OCI-LY7 (cell line): ENCODE data around the gene AP3M1.

Experiments
- CTCF ChIP-seq: fragments of 200-600 bp; sonication (generic); conservative IDR thresholded peaks from 2 replicates; pipeline ENCODE4 v1.5.1; 2014; ENCODE audit warnings: mild to moderate bottlenecking, antibody characterized with exemption, low read length, moderate library complexity, mixed read lengths
- EZH2phosphoT487 ChIP-seq: fragments of 200-600 bp; sonication (generic); IDR thresholded peaks from 2 replicates; pipeline ENCODE4 v1.6.1; 2018; ENCODE audit warnings: low read depth, borderline replicate concordance, mild to moderate bottlenecking, mixed run types, antibody characterized with exemption, low read length, moderate library complexity, mixed read lengths

DNA sequence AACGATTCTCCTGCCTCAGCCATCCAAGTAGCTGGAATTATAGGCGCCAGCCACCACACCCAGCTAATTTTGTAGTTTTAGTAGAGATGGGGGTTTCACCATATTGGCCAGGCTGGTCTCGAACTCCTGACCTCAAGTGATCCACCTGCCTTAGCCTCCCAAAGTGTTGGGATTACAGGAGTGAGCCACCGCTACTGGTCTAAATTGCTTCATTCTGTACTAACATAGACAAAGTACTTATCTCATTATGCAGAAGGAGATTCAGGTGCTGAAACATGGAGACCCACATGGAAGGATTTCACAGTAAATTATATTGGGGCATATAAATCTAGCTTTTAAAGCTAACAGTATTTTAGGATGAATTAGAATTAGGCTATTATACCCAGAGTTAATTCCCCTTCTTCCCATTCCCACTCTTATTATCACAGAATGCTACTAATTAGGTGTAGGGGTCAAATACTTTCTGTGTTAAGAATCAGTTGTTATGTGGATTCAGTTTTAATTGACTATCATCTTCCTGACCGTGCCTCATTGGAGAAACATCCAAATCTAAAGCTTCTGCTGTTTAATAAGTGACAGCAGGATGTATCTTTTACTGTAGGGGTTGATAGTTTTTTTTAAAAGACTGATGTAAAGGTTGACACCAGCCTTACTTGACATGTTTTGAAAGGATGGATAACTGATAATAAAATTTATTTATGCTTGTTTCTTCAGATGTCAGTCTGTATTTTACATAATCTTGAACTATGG is 27.6 kb upstream of the AP3M1 start:
- TF ChIP-seq CTCF (no peak), EZH2phosphoT487 (no peak)
